ENCODE results near the gene PID1.

PID1 gene

GRCh38 chr2:229261076-229261475 is 10.0 kb downstream of the PID1 start:
- DNase-seq (ENCODE audit: low spot score), result no peak

GRCh38 chr2:229257985-229258384 is 13.1 kb downstream of the PID1 start:
- no peak for DNase-seq (ENCODE audit: low spot score)

GRCh38 chr2:229256376-229256775 is 14.7 kb downstream of the PID1 start:
- DNase-seq (ENCODE audit: low spot score), result no peak

- DNase-seq (ENCODE audit: low spot score), result no peak
These were observed 16.9 kb downstream of the PID1 start for GRCh38 chr2:229254206-229254605.

GRCh38 chr2:229252996-229253395 is 18.1 kb downstream of the PID1 start:
- DNase-seq (ENCODE audit: low spot score), result no peak

GRCh38 chr2:229252280-229252679 is 18.8 kb downstream of the PID1 start:
- DNase-seq (ENCODE audit: low spot score), result no peak

- no peak for DNase-seq (ENCODE audit: low spot score)
These were observed 21.6 kb downstream of the PID1 start for GRCh38 chr2:229249536-229249935.

GRCh38 chr2:229246334-229246733 is 24.8 kb downstream of the PID1 start:
- DNase-seq (ENCODE audit: low spot score), result no peak

- no peak for DNase-seq (ENCODE audit: low spot score)
These were observed 26.1 kb downstream of the PID1 start for GRCh38 chr2:229244975-229245374.

GRCh38 chr2:229243890-229244560 is 27.1 kb downstream of the PID1 start:
- no peak for DNase-seq (ENCODE audit: low spot score)

GRCh38 chr2:229240984-229241491 is 30.0 kb downstream of the PID1 start:
- DNase-seq (ENCODE audit: low spot score), result no peak

- DNase-seq (ENCODE audit: low spot score), result no peak
These were observed 32.1 kb downstream of the PID1 start for GRCh38 chr2:229239021-229239420.

- DNase-seq (ENCODE audit: low spot score), result no peak
These were observed 33.8 kb downstream of the PID1 start for GRCh38 chr2:229237270-229237669.

- DNase-seq (ENCODE audit: low spot score), result no peak
These were observed 35.8 kb downstream of the PID1 start for GRCh38 chr2:229235131-229235914.

- no peak for DNase-seq (ENCODE audit: low spot score)
These were observed 39.2 kb downstream of the PID1 start for GRCh38 chr2:229231885-229232284.

GRCh38 chr2:229231328-229231868 is 39.7 kb downstream of the PID1 start:
- no peak for DNase-seq (ENCODE audit: low spot score)

- no peak for DNase-seq (ENCODE audit: low spot score)
These were observed 40.2 kb downstream of the PID1 start for GRCh38 chr2:229230911-229231310.

GRCh38 chr2:229230256-229230655 is 40.8 kb downstream of the PID1 start:
- DNase-seq (ENCODE audit: low spot score), result no peak

- no peak for DNase-seq (ENCODE audit: low spot score)
These were observed 44.7 kb downstream of the PID1 start for GRCh38 chr2:229226382-229226781.

GRCh38 chr2:229223107-229223506 is 48.0 kb downstream of the PID1 start:
- no peak for DNase-seq (ENCODE audit: low spot score)

- no peak for DNase-seq (ENCODE audit: low spot score)
These were observed 49.4 kb downstream of the PID1 start for GRCh38 chr2:229221641-229222040.

GRCh38 chr2:229220254-229220653 is 50.8 kb downstream of the PID1 start:
- no peak for DNase-seq (ENCODE audit: low spot score)

GRCh38 chr2:229218329-229218921 is 52.7 kb downstream of the PID1 start:
- DNase-seq (ENCODE audit: low spot score), result no peak

Measured in SW480 (cell line).